ENCODE results near the gene UBE2D2. TPM values are rescaled to one million over a fixed set of nuclear protein-coding genes. Genes with fewer than 3 reads are reported as not detected.

UBE2D2 gene
- 44.6 and 50.7 TPM in 2 replicates for total RNA-seq

DNA sequence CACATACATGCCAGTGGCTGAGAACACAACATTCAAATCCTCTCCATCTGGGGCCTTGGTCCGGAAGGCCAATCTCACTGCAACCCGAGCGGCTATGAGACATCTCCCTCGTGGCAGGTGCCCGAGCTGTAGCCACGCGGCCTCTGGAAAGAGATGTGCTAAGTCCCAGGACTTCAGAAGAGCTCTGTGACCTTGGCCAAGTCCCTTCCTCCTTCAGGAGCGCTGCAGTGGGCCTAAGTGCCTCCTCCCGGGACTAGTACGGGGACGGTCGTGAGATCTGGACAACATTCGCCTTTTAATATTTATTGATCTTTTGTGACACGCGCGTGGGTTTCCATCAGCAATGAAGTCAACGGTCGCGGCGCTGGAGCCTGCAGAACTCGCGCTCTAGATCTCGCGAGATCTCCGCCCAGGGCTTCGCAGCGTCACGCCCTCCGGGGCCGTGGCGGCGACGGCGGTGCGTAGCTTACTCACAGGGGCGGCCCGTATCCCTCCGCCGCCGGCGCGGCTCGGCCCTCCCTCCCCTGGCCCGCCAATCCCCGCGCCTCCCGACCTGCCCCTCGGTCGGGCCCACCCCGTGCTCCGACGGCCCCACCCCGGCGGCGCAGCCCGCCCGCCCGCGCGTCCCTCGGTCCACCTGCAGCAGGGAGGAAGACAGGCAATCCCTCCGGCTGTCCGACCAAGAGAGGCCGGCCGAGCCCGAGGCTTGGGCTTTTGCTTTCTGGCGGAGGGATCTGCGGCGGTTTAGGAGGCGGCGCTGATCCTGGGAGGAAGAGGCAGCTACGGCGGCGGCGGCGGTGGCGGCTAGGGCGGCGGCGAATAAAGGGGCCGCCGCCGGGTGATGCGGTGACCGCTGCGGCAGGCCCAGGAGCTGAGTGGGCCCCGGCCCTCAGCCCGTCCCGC, at the start of gene UBE2D2:
Gene UBE2D2 (plus strand): TSS at position 588 of the 903 bp plus-strand sequence. CDS start 453 bp downstream, outside the sequence.

GRCh38 chr5:139648205-139649081, 87.3 kb downstream of the UBE2D2 start, which contains the start of gene CXXC5:
CXXC5 (plus strand) TSS chr5:139648349; CDS start chr5:139680524, 32,175 bp downstream.

Small RNAs within 50 kb of the gene (small RNA-seq; reads per million reads assigned to genes)
- not detected for gene RF00019

Other genes starting within 250 kb of the UBE2D2 start
- 28.3 and 30.1 TPM in 2 replicates for gene PAIP2, start 219.5 kb upstream of the UBE2D2 start, total RNA-seq
- gene SLC23A1, start 178.0 kb upstream of the UBE2D2 start, total RNA-seq: not detected in 2 replicates
- under 0.01 TPM in 1 of 2 replicates, not detected in the other for gene MZB1, start 171.4 kb upstream of the UBE2D2 start, total RNA-seq
- gene PROB1, start 166.2 kb upstream of the UBE2D2 start, total RNA-seq: 0.73 and 1.8 TPM in 2 replicates
- gene SPATA24, start 157.2 kb upstream of the UBE2D2 start, total RNA-seq: 4.5 and 6.2 TPM in 2 replicates
- gene DNAJC18, start 121.8 kb upstream of the UBE2D2 start, total RNA-seq: 5.5 and 6.2 TPM in 2 replicates
- 0.37 TPM in 1 of 2 replicates, not detected in the other for gene ECSCR, start 98.6 kb upstream of the UBE2D2 start, total RNA-seq
- gene SMIM33, start 90.3 kb upstream of the UBE2D2 start, total RNA-seq: not detected in 2 replicates
- 18.7 and 23.9 TPM in 2 replicates for gene STING1, start 78.6 kb upstream of the UBE2D2 start, total RNA-seq
- gene CXXC5, start 87.0 kb downstream of the UBE2D2 start, total RNA-seq: 98.5 and 111 TPM in 2 replicates
- gene PSD2, start 234.5 kb downstream of the UBE2D2 start, total RNA-seq: under 0.01 TPM in 2 replicates